HG02981 (cell line): Measurements from ENCODE around the gene BMPR1B.

Experiments
- ATAC-seq: cut with Tn5 transposase; IDR thresholded peaks from one replicate; pipeline ENCODE4 v1.9.1; 2021; ENCODE audit warnings: mild to moderate bottlenecking, moderate library complexity; ENCODE audit not compliant: unreplicated experiment

The BMPR1B gene

DNA sequence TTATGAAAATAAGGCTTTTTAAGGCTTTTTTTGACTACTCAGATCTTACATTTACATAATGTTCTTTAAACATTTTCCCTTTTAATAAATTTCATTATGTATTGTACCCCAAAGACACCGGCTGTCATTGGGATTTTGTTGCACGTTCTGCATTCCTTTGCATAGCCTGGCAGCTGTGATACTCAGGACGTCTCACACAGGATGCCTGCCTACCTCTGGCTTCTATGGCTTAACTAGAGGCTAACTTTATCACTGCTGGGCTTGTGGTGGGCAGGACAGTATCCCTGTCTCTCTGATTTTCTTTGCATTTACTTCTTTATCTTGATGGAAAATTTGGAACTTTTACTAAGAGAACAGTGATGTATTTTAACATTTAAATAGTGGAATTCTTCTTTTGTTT, 147.8 kb downstream of the BMPR1B start:
- no peak for ATAC-seq

DNA sequence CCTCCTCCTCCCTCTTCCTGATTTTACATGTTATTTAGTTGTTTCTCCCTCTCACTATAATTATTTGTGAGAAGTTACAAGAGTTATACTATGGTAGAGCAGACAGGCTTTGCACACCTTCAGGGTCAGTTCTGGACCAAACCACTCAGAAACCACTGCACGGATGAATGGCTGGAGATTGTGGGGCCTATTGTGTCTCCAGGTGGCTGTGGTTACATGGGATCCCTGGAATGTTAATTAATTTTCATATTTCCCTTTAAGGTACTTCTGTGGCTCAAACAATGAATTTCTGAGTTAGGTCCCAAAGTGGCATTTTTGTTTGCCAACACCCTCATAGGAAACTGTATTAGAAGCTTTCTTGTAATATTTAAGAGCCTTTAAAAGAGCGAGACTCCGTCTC, 151.9 kb downstream of the BMPR1B start:
- ATAC-seq, result no peak

DNA sequence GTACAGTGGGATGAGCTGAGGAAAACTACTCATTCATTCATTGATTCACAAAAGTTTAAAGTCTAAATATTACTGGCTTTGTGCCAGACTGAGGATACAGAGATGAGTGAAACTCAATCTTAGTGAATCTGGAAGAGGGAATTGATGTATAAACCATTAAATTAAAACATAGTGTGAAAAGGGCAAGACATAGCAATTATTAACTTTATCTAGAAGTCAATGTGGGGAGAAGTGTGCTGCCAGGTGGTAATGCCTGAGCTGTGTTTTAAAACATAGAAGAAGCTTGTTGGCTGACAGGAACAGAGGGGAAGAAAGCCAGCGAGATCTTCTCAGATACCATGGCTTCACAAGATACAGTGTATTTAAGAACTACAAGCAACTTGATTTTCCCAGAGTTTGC, 153.4 kb downstream of the BMPR1B start:
- ATAC-seq, result peak; percentile 43

DNA sequence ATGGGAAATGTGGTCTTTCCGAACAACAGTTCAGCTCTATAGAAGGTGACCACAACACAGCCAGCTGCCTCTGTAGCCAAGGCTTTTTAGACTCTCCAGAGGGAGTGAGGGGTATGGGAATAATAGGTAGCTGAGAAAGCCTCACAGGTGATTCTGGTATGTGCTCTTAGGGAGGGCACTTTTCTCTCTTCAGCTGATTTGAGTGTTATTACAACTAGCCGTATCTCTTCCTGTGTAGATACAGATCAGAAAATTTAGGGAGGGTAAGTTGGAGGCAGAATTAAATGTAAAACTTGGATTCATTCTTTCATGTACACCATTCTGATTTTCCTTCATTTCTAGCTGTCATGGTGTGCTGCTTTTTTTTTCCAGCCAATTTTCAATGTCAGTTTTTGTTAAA, 154.9 kb downstream of the BMPR1B start:
- no peak for ATAC-seq

DNA sequence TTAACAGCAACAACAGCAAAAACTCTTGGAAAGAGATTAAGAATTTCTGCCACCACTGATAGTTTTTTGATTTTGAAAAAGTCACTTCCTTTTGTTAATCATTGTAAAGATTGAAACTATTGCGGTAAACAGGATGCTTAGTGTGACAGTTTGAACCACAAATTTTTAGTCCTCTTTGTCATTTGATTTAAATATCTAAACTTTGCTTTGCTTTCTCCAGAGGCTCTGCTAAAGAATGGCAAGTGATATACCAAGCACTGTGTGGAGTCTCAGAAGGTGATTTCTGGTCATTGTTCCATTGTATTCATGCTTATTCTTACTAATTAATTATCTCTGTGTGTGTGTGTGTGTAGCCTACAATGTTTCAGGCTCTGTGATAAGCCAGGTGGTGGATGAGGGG, 155.6 kb downstream of the BMPR1B start:
- ATAC-seq, result peak; percentile 85

DNA sequence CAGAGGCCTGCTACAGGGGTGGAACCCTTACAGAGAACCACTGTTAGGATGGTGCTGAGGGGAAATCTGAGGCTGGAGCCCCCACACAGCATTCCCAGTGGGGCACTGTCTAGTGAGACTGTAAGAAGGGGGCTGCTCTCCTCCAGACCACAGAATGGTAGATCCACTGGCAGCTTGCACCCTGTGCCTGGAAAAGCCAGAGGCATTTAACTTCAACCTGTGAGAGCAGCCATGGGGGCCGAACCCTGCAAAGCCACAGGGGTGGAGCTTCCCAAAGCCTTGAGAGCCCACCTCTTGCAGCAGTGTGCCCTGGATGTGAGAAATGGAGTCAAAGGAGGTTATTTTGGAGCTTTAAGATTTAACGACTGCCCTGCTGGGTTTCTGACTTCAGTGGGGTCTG, 159.4 kb downstream of the BMPR1B start:
- ATAC-seq, result no peak

DNA sequence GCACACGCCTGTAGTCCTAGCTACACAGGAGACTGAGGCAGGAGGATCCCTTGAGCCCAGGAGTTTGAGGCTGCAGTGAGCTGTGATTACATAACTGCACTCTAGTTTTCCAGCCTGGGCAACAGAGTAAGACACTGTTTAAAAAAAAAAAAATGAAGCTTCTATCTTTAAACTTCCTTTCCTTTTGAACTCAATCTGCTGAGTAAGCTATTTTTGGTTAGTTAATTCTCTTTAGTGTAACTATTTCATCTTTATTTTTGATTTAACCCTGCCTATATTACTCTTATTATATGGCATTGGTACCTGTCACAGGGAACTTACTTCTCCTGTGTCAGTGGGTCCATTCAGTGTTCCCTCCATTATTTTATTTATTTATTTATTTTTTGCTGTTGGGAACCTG, 160.8 kb downstream of the BMPR1B start:
- no peak for ATAC-seq

DNA sequence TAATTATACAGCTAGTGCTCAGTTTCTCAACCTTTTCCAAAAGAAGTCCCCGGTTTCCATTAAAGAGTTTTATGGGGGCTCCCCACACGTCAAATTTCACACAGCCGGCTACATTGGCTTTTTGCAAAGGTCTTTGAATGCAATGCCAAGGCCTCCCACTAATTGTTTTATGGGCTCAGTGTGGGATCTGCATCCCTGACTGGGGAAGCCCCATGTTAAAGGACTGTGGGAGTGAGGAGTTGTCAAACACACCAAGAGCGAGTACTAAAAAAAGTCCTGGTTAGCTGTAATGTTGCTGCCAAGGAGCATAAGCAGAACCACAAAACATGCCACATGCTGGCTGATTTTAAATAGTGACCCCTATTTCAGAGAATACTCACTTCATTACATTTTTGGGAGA, 162.6 kb downstream of the BMPR1B start:
- no peak for ATAC-seq

DNA sequence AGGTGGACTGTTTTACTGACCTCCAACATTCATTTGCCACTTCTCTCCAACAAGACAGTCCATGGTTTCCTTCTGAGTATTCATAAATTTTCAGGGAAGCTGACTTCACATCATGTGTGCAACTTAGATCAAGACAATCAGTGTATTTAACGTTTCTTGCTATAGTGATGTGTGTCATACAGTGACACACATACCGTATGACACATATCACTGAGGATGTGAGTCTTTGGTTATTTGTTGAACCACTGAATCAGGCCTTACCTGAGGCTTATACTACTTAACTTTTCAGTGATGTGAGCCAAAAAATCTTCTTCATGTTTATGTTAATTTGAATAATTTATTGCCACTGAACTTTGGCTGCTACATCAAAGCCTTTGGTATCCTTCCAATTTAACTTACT, 166.8 kb downstream of the BMPR1B start:
- ATAC-seq, result no peak

DNA sequence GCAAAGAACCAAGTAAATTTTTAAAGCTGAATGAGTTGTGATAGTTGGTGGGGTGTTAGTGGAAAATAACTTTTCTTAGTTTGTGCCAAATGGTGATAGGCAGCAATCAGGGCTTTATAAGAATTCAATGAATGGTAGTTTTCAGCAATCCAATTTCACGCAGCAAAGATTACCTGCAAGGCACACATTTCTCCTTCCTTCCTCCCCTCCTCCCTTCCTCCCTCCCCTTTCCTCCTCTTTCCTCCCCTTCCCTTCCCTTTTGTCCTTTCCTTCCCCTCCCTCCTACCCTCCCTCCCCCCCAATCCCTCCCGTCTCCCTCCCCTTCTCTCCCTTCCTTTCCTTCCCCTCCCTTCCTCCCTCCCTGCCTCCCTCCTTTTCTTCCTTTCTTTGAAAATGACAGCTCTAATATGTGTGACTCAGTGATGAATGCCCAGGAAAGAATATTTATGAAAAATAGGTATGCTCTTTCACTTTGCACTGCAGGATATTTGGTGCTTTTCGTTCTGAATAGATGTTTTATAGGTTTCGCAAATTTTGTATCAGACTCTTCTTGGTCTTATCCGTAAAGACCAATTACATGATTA, 168.1 kb downstream of the BMPR1B start:
- no peak for ATAC-seq

DNA sequence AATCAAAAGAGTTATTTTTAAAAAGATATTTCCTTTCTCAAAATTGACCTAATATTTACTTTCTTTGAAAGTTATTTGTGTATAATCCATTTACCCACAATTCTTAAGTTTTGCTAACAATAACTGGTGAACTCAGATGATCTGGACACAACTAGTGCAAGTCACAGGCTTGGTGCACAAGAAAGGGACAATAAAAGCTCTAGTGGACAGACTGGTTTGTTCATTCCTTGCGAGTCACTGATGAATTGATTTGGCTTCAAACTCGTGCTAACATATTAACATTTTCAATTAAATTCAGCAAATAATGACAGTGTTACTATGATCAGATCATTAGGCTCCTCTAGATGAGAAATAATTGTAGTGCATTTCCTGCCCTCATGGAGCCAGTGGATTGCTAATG, 169.2 kb downstream of the BMPR1B start:
- ATAC-seq, result no peak

DNA sequence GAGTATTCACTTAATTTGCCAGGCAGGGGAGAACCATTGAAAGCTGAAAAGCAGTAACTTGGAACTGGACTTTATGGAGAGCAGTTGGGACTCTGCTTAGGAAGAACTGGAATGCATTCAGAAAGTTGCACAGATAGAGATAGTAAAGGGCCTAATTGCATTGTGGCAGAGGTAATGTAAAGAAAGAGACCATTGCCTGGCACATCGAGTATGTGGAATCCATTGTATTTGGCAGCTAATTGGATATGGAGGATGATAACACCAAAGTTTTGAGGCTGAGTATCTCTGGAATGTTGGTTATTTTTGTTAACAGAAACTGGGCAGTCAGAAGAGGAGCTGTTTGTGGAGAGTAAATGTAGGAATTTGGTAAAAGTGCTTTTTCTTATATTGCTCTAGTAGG, 169.9 kb downstream of the BMPR1B start:
- no peak for ATAC-seq

DNA sequence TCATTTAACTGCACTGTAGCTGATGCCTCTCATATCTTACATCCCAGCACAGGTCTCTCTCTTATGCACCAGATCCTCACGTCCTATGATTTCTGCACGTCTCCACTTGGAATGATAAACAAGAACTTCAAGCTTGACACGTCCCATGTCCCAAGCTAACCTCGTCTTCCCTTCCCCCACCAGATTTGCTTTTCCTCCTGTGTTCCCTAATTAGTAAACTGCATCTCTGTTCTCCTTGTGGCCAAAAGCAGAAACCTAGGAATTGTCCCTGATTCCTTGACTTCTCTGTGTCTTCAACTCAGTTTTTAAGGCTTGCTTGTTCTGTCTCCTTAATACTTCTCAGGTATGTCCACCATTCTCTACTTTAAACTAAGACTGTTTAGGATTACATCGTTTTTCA, 171.9 kb downstream of the BMPR1B start:
- no peak for ATAC-seq

DNA sequence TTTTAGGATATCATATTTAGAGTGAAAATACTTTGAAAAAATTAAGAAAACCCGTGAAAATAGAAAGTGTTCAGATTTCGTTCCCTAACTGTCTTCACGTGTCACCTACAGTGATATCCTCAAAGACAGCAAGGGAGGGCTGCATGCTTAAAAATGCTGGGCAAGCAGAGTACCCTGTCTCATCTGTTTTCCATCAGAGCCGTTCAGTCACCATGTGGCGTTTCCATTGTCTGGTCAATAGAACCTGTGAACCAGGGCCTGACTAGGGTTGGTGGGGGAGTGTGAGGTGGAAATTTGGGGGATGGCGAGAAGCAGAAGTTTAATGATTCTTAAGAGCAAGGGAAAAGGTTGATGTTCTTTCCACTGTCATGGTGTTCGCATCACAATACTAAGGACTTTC, 173.9 kb downstream of the BMPR1B start:
- no peak for ATAC-seq

DNA sequence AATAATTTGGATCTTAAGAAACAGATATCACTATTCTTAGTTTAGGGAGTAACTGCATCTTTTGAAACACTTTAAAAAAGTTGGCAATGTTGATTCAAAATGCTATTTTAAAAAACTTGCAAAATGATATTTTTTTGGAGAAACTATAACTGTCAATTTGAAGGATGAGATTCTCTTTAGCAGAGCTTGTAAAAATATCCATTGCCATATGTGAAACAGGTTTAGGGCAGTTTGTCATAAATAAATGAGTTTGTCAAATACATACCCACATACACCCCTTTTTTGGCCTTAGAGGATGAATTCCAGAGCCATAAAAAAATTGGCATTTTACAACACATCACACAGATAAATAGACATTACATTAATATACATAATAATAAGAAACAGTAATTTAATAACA, 174.6 kb downstream of the BMPR1B start:
- no peak for ATAC-seq

DNA sequence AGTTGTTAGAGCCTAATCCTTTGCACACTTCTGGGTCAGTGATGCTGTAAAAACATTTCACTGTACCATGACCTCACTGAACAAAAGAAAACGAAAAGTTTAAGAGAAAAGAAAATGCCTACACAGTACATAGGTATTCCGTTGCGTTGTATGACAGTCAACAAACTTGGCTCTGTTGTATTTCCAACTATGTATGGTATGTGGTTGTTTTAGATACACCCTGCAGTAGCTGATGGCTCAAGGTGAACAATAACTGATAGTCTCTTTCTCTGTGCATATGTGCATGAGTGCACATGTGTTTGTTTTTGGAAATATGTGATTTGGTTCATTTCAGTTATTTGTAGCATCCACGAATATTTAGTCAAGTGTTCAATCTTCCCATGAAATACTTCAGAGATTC, 176.0 kb downstream of the BMPR1B start:
- no peak for ATAC-seq

DNA sequence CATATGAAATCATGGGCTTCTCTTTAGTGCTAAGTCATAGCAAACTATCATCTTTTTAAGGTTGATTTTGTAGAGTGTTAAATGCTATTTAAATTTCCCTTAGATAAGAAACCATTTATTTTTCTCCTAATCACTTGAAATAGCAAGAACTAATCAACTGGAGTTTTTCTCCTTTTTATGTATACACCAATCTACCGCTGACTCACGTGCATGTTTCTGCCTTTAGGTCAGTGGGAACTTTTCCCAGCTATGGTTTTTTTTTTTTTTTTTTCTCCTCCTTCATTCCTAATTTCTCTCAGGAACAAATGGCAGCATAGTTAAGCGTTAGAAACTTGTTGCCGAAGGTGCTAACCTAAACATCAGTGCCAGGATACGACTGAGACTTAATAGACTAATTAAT, 176.4 kb downstream of the BMPR1B start:
- no peak for ATAC-seq

DNA sequence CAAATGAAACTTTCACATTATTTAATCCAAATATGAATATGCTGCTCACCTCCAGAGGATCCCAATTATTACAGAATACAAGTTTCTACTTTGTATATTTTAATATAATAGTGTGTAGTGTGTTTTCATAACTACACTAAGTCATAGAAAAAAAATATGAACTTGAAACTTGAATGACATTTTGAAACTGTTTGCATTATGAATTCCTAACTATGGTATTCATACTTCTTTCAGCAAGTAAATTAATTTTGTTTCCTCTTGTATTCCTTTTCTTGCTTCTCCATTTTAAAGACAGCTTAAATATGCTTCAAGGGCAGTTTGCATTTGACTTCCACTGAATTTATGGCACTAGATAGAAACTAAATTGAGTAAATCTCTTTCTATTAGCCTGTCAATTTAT, 177.1 kb downstream of the BMPR1B start:
- ATAC-seq, result no peak

DNA sequence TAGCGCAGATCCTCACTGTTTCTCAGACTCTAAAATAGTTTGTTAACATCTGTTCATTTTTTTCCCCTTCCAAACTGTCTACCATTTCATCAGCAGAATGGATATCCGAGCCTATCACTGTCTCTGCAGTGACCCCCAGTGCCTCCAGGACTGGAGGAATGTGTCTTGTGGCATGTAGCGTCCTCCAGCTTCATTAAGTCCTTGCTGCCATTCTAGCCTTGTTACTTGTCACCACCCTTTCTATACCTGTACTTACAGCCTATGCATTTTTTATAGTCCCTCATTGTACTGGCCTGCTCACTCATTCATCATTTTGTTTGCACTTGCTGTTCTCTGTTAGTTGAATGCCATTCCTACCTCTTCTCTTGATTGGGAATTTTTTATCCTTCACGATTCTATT, 179.1 kb downstream of the BMPR1B start:
- ATAC-seq, result no peak

DNA sequence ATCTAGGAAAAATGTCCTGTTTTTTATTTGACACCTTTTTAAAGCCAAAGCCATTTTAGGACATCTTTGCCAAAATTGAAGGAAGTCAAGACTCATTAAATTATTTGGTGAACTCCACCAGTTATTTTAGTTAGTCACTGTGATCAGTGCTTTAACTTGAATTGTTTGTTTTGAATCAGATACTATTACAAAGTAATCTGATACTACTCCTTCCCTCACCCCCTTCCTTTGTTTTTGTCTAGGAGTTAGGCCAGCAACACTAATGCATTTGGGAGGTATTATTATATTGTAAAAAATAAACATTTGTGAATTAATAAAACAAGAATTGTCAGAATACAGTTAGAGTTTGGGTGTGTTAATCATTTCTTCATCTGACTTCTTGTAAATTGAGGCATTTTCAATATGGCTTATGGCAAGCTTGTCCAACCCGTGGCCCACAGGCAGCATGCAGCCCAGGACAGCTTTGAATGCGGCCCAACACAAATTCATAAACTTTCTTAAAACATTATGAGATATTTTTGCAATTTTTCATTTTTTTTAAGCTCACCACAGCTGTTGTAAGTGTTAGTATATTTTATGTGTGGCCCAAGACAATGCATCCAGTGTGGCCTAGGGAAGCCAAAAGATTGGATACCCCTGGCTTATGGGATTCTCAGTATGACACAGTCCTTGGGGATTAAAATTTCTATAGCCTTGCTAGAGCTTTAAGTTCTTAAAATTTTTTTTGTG, 182.2 kb downstream of the BMPR1B start:
- no peak for ATAC-seq

DNA sequence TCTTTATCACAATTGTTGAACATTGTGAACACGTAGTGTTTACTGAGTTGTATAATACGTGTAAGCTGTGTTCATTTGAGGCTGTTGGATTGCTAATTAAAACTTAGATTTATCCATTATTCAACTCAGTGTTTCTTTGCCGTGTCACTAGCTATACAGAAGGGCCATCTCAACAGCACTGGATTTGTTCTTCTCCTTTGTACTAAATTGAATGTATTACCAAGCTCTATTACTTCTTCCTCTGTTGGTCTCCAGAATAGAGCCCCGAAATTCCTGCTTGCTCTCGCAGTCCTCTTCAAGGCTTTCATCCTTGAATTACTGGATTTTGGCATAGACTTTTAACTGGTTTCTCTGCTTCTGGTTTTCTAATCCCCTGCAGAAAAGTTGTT, 182.8 kb downstream of the BMPR1B start:
- ATAC-seq, result no peak

DNA sequence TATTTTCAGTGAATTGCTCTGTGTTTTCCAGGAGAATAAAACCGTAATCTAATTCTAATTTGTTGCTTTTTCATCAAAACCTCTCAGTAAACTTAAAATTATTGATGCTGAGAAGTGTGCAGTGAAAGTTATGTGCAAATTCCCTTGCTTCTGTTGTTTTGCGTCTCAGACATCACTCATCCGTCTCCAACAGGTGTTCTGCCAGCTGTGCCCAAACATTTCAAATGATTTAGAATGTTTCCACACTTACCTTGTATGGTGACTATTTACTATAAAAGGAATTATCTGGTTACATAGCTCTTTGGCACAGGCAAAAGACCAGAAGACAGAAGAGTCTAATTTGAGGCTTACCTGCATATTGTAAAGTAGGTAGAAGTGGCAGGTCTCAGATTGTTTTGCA, 184.0 kb downstream of the BMPR1B start:
- ATAC-seq, result no peak

DNA sequence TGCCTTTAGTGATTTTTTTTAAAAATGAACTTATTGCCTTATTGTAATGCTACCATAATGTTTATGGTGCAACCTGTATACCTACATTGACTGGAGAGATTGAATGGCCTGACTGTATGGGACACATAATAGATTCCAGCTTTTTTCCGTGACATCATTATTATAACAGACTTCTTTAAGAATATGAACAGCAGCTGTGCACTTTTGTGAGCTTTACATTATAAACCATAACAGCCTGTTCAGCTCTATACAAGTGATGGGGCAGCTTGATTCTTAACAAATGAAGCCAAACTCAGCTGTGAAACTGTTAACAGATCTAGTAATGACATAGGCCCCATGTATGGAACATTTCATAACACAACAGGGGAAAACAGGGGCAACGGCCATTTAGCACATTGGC, 187.0 kb downstream of the BMPR1B start:
- no peak for ATAC-seq
